Keratinocyte (primary cell): Measurements from ENCODE around the gene AGAP1.

Experiments
- EZH2 ChIP-seq: IDR thresholded peaks from one replicate; pipeline ENCODE4 v1.6.1; 2012; ENCODE audit warnings: inconsistent platforms, mild to moderate bottlenecking, low read length, moderate library complexity
- TF ChIP-seq, protein P1 (sequence below), 3 experiments: IDR thresholded peaks in 1 of 3; conservative IDR thresholded peaks in 1 of 3; optimal IDR thresholded peaks in 1 of 3; 2 replicates in 2 of 3; 3 replicates in 1 of 3; pipeline versions ENCODE3 to v1.5.1; 2011; ENCODE audit warnings: low read length in 3 of 3, mild to moderate bottlenecking in 3 of 3, moderate library complexity in 2 of 3, control low read depth in 1 of 3, inconsistent platforms in 1 of 3; ENCODE audit not compliant: insufficient read depth in 2 of 3; ENCODE audit errors: extremely low read depth in 1 of 3

DNA sequence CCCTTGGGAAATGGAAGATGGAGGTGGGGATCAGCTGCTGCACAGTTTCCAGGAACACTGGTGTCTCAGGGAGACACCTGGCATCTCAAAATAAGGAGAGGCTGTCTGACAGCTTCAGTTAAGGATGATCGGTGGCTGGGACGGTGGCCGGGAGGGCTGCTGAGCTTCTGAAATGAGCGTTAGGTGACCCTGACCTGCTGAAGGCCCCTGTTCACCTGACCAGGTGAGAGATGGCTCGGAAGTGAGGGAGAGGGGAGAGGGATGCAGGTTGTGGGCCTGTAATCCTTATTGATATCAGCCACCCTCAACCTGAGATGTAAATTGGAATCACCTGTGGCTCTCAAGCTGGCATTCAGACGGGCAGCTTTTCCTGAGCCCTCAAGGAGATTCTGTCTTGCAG lies 99.0 kb downstream of the AGAP1 start:
- TF ChIP-seq, protein P1, sequence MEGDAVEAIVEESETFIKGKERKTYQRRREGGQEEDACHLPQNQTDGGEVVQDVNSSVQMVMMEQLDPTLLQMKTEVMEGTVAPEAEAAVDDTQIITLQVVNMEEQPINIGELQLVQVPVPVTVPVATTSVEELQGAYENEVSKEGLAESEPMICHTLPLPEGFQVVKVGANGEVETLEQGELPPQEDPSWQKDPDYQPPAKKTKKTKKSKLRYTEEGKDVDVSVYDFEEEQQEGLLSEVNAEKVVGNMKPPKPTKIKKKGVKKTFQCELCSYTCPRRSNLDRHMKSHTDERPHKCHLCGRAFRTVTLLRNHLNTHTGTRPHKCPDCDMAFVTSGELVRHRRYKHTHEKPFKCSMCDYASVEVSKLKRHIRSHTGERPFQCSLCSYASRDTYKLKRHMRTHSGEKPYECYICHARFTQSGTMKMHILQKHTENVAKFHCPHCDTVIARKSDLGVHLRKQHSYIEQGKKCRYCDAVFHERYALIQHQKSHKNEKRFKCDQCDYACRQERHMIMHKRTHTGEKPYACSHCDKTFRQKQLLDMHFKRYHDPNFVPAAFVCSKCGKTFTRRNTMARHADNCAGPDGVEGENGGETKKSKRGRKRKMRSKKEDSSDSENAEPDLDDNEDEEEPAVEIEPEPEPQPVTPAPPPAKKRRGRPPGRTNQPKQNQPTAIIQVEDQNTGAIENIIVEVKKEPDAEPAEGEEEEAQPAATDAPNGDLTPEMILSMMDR (optimal IDR thresholded peaks at IDR 0.05 in 1 of 3, IDR thresholded peaks at IDR 0.05 in 1 of 3, conservative IDR thresholded peaks at IDR 0.05 in 1 of 3; ENCODE audit: extremely low read depth in 1 of 3, insufficient read depth in 2 of 3, low read length in 3 of 3): no peak
- TF ChIP-seq EZH2: no peak
